ENCODE data around the gene ULK4.
"Not testable (repeated sequence)": the region's sequence is repeated elsewhere in the genome, so short reads cannot be mapped to it uniquely, and the experiment has no call there.

Gene ULK4

DNA sequence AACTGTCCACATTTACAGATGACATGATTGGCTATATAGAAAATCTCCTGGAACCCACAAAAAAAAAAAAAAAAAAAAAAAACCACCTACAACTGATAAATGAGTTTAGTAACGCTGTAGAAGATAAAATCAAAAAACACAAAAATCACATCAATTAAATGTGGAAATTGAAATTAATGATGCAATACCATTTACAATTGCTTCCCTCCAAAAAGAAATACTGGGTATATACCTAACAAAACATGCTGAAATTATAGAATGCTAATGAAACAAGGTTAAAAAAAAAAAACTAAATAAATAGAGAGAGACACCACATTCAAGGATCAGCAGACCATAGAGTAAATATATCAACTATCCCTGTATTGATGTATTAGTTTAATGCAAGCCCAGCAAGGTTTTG lies 215.7 kb downstream of the ULK4 start:
- no peak for DNase-seq

DNA sequence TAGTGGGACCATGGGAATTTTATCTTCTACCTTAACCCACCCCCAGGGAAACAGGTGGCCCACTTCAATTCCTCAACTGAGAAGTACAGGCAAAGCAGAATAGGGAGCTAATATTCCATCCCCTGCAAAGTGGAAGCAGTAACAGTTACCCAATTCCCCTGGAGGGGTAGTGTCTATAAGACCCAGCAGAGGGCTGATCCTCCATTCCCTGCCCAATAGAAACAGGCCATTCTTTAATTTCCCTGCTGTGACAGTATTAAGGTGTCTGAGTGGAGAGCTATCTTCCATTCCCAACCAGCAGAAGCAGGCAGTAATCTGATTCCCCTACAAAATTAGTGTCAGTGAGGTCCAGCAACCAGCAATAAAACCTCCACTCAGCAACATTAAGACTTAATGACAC lies 219.8 kb downstream of the ULK4 start:
- no peak for DNase-seq

DNA sequence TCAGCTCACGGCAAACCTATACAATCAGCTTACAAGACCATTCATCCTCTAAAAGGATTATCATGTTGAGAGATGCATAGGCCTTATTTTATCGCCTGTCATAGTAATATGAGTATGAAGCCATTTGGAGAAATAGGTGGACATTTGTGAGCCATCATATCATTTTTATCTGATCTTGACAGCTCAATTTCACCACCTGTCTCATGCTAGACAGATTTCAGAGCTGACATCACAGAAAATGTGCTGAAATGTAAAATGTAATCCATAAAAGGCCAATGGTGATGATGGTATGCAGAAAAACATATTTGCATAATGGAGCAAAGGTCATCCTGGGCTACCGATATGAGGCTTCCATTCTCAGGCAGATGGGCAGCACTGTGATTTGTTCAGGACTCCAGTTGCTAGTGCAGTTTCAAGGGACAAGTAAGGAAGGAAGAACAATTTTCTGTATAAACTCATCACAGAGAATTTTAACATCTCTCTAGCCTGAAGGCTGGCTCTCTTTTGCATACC lies 221.5 kb downstream of the ULK4 start:
- DNase-seq = no peak

DNA sequence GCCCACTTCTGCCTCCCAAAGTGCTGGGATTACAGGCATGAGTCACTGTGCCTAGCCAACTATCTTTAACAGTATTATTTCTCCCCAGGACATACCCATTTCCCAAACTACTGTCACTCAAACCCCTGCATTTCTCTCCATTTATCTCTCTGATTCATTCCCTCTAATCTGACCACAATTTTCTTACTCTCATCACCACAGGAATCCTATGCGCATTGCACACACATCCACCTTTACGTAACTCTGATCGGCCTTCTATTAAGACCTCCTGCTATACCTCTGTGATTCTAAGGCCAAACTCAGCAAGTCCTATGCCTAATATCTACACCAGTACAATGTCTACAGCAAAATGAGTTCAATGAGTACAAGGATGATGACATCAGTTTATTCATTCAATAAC lies 235.0 kb downstream of the ULK4 start:
- peak; percentile 10 for DNase-seq

DNA sequence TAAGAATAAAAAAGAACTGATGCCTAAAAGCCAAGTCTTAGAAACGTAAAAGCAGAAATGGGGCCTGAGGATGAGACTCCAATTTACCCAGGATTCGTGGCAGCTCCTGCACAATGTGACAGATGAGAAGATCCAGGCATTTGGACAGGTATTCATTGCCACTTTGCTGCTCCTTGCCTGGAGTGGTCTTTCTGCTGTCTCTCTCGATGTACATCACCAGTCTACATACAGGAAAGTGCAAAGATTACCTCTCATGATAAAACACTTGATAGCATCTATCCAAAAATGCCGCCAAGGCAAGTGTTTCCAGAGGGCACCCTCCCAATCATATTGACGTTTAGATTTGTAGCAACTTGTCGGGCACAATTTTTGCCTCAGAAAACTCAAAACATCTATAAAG lies 244.3 kb downstream of the ULK4 start:
- DNase-seq = no peak

DNA sequence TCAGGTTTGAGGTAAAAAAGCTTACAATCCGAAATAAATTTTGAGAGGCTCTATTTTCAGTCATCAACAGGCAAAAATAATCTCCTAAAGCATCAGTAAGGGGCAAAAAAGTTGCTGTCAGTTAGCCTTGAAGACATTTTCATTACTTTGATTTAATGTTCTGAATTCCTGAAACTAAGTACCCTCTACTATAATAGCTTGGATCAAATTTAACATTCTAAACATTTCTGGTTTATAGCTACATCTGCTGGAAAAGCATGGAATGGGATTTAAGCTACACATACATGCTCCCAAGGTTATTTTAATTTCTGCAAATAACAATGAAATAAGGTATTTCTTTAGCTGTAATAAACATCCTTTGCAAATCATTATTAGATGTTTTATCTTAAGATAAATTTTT lies 245.4 kb downstream of the ULK4 start:
- peak; percentile 17 for DNase-seq

DNA sequence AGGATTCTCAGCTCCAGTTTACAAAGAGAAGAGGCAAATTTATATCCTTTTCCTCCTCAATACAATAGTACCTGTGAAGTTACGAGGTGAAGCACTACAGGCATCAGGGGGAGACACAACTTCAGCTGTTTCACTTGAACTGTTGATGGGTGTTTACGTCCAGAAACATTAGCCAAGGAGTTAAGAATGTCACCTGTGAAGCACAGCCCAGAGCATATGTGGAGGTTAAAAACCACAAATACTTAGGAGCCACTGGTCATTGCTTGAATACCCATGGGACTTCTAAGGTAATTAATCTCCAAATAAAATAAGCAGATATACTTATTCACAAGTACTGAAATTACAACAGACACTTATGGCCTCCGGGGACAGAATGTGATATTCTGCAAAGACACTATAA lies 246.5 kb downstream of the ULK4 start:
- DNase-seq = no peak

DNA sequence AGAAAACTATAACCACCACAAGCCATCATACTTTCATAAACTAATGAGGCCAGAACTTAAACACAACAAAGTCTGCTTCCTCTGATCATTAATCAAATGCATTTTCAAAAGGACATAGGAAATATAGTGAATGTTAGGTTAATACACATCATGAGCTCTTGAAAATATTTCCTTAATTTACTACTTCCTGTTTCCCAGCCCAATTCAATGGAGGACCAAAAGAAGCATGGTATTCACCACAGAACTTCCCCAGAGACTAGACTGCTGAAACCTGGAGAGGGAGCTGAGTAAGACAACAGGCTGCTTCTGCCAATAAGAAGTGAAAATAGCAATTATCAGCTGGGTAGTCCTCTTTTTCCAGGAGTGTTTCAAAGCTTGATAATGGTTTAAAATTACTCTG lies 250.3 kb downstream of the ULK4 start:
- peak; percentile 65 for DNase-seq

DNA sequence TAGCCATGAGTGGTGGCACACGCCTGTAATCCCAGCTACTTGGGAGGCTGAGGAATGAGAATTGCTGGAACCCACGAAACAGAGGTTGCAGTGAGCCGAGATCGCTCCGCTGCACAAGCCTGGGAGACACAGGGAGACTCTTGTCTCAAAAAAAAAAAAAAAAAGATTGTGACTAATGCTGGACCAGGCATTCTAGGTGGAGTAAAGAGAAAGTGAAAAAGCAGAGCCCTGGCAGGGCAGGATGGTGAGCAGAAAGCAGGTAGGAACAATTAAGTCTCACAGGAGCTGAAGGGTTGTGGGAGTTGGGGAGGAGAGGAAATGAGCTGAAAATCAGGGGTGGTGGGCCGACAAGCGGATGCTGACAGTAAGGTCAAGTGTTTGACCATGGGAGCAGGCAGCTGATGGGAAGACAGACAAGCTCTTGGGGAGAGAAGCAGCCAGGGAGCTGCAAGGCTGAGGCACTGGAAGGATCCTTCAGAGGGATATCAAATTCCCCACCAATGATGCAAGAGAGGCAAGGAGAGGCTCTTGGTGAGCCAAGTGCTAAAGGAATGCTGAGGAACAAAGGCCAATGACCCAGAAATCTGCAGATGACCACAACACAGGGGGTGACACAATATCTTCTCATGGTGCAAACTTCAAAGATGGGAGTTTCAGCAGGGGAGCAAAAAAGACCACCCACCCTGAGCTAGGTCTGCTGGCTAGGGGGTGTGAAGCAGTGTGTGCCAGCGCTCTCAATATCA lies 251.1 kb downstream of the ULK4 start:
- peak; percentile 92 for DNase-seq

DNA sequence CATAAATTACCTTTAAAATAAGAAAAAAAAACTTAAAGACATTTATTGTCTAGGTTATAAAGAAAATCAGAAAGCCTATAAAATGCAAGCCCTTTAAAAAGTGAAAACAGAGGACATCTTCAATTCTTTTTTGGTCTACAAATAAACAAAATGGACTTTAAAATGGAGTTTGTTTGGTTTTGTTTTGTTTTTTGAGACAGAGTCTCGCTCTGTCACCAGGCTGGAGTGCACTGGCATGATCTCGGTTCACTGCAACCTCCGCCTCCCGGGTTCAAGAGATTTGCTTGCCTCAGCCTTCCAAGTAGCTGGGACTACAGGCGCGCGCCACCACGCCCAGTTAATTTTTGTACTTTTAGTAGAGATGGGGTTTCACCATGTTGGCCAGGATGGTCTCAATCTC lies 252.7 kb downstream of the ULK4 start:
- not testable (repeated sequence) for DNase-seq

DNA sequence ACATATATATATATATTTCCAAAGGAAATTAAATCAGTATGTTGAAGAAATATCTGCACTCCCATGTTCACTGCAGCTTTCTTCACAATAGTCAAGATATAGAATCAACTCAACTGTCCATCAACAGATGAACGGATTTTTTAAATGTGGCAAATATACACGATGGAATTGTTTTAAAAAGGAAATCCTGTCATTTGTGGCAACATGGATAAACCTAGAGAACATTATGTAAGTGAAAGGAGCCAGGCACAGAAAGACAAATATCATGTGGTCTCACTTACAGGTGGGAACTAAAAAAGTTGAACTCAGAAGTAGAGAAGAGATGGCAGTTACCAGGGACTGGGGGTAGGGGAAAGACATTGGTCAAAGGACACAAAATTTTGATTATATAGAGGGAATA lies 253.7 kb downstream of the ULK4 start:
- no peak for DNase-seq

DNA sequence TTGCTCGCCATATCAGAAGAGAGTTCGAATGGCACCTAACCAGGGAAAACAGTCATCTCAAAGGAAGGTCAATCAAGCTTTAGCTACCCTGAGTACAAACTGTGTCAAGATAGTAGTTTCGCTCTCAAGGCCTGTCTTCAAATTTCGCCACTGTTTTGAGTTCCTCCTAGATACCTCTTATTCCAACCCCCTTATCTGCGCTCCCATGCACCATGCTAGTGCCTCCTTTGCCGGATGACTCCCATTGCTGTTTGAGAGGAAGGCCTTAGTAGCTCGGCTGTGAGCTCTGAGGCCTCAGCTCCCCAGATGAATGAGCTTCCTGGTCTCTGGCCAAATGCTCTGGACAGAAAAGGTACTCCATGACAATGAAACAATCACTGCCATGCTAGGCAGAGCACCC lies 256.0 kb downstream of the ULK4 start:
- no peak for DNase-seq

DNA sequence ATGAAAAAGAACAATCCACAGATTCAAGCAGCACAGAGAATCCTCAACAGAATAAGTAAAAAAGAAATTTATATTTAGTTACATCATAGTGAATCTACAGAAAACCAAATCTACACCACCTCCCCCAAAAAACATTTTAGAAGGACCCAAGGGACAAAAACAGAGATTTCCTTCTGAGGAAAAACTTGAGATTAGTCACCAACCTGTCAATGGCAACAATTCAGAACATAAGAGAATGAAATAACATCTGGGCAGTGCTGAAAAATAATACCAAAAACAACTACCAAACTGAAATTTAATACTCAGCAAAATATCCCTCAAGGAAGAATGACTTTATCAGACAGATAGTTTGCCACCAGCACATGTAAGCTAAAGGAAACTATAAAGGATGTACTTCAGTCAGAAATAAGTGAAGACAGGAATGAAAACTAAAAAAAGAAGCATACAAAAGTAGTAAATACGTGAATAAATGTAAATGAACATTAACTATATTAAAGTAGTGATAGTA lies 260.7 kb downstream of the ULK4 start:
- no peak for DNase-seq

DNA sequence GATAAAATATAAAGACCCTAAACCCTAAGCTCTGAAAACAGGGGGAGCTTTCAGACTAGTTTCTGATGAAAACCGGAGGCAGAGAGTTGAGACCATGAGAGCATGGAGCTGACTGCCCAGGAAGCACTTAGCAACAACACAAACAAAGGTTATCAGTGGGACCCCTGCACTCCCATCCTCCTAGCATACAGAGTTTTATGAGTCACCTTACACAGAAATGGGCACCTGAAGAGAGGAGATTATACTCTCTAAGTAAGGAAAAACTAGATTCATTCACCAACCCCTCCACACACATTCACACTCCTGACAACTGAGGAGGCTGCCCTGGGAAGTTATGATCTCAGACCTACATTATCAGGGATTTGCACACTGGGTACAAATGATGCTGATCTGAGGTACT lies 261.7 kb downstream of the ULK4 start:
- no peak for DNase-seq

DNA sequence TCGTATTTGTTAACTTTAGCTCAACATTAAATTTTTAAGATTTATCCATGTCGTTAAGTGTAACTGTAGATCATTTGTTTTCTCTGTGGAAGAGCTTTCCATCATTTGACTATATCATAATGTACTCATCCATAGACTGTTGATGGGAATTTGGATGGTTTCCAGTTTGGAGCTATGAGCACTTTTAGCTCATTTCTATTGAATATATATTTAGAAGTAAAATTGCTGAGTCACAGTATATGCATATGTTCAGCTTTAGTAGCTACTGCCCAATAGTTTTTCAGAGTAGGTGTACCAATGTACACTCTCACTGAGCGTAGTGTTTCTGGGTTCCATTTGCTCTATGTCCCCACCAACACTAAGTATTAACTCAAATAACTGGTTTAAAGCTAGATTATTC lies 263.0 kb downstream of the ULK4 start:
- no peak for DNase-seq

DNA sequence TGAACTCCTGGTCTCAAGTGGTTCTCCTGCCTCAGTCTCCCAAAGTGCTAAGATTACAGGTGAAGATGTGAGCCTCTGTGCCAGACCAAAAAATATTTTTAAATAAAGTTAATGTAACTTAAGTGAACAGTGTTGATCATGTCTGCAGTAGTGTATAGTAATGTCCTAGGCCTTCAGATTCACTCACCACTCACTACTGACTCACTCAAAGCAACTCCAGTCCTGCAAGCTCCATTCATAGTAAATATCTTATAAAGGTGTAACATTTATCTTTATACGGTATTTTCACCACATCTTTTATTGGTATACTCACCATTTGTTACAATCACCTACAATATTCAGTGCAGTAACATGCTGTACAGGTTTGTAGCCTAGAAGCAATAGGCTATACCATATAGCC lies 264.2 kb downstream of the ULK4 start:
- no peak for DNase-seq

DNA sequence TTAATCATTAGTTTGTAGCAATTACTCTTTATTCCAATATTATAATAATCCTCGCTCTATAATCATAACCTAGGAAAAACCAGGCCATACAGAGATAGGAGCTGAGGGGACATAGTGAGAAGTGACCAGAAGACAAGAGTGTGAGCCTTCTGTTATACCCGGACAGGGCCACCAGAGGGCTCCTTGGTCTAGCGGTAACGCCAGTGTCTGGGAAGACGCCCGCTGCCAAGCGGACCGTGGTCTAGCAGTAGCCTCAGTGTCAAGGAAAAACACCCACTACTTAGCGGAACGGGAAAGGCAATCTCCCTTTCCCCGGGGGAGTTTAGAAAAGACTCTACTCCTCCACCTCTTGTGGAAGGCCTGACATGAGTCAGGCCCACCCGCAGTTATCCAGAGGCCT lies 266.1 kb downstream of the ULK4 start:
- DNase-seq = not testable (repeated sequence)

DNA sequence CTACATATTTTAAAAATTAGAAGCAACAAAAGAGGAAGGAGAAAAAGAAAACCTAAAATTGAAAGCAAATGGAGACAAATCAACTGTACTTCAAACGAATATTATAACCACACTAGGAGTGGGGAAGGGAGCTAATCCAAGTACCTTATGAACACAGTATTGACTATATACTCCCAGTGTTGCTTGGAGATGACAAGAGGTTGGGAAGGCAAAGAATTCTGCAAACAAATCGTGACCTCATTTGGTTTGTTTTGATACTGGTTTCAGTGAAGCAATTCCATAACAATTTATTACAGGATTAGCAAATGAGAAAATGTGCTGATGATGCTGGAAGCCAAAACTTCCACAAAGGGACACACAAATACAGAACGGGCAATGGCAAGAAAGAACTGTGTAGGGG lies 268.1 kb downstream of the ULK4 start:
- DNase-seq = no peak

DNA sequence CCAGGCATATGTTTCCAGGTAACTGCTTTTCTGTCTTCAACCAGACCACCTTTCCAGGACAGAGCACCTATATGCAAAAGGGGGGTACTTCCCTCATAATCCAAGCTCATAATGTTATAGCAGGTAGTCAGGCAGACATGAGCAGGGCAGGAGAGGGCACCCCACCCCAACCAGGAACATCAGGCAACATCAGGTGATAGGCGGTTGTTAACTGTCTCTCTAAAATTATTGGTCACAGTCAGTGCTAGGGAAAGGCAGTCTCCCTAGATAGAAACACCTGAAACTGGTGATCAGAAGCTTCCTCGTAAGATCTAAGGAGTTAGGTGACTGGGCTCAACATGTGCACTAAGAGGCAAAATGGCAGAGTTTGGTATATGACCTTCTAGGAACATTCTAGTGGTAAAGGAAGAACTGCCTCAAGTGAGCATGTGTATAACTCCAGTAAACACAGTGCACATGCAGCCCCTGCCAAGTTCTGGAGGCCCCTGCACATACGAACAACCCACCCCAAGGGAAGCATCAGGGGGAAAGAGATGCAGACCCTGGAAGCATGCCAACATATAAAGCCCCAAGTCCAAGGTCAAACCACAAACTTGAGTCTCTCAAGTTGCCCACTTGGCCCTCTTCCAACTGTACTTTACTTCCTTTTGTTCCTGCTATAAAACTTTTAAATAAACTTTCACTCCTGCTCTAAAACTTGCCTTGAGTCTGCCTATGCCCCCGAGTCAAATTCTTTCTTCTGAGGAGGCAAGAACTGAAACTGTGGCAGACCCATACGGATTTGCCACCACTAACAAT lies 270.9 kb downstream of the ULK4 start:
- peak; percentile 29 for DNase-seq

DNA sequence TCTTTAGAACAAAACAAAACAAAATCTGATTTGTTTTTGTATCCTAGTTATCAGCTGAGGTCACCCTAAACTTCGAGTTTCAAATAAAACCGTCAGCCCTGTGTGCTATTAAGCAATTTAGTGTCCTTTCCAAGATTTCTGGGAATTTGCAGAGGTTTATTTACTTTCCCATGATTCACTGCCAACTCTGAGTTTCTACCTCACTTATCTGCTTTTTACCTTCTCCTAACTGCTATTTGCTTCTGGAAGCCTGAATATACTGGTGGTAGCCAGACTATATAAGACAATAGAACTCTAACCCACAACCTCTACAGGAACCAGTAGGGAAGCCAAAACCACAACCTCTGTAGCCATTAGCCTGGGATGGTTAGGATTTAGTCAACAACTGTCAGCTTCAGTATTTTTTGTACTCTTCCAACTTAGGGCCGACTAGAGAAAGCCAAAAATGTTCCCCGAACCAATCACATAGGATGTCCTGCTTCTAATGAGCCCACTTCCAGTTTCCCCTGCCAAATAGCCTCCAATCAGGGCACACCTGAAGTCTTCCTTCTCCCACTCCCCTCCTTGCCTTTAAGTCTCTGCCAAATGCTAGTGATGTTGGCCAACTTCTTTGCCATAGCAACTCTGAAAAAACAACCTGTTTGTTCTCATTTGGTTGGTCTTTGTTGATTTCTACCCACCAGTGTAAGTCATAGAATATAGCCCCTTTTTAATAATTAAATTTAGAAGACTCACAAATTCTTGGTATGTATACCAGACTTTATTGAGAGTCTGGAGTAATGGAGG lies 273.1 kb downstream of the ULK4 start:
- no peak for DNase-seq

DNA sequence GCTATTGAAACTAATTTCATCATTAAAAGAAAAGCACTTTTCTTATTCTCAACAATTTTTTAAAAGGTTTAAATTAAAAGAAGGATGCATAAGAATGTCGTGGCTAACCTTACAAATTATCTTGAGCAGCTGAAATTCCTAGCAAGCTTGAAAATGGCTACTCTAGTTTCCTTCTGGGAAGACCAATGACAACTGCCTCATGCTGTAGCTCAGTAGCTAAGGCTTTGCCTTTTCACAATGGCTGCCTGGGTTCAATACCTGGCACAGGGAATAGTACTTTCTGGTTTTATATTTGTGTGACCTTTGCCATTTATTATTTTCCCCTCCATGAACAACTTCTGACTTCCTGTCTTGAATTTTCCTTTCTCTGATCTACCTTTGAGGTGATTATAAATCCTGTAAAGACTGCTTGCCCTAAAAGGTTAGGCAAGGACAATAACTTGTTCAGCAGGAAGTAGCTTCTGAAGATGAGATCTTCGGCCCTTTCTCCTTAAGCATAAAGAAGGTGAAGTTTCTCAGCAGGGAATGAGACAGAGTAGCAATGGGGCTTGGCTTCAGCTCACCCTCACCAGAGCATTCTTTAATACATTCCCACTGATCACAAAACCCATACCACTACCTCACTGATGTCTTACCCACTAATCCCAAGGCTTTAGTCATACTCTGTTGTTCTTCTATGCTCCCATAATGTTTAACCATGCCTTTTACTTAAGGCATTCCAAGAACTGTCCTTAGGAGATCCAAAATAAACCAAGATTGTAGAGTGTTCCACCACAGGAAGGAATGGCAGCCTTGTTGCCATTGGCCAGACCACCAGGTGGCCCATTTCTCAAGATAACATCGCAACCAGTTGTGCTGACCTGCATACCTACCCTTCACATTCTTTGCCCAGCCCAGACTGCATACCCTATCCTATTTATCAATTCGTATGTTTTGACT lies 276.8 kb downstream of the ULK4 start:
- peak; percentile 6 for DNase-seq

Measured in EL (cell line).